SHP77 (cell line): Measurements from ENCODE around the gene ZNF804A.

ENCODE experiments used
- DNase-seq, 2 experiments: peaks; one replicate each; lab custom pipeline; 2025; lab: John Stamatoyannopoulos, UW

The ZNF804A gene

DNA sequence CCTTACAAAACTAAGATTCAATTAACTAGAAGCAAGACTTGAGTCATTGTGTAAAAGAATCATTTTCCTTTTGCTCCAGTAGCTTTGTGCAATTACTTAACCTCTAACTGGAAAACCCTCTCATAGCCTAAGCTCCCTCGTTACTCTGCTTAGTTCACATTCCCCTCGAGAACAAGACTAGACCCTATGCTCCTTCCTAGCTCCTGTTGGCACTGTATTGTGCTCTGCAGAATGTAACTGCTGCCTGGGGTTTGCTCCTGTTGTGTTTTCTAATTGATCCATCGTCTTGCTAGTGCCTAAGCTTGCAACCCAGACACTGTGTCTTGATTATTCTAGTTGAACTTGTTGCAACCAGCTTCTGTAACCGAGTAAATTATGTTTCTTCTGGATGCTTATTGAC lies 347.0 kb downstream of the ZNF804A start:
- no peak for DNase-seq

GRCh38 chr2:184945824-184946223 lies 347.5 kb downstream of the ZNF804A start:
- no peak for DNase-seq

DNA sequence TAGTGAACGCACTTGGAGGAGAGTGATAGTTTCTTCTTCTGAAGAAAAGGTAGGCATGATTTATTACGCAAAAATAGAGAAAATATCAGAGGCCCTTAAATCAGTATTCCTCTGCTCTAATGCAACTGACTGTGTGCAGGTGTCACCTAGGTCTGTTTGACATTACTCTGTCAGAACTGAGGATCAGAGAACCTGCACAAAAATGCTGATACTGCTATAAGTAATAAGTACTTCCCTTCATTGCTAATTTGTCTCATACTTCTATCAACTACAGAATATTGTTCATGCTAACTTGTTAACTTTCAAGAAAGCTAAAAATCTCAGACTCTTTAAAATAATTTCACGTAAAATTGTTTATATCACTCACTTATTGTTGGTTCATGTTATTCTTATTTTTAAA lies 358.5 kb downstream of the ZNF804A start:
- DNase-seq, result no peak

GRCh38 chr2:184971546-184972068 lies 373.3 kb downstream of the ZNF804A start:
- DNase-seq, result no peak
